ENCODE measurements around the gene DCHS1. TPM values are rescaled to one million over a fixed set of nuclear protein-coding genes. Genes with fewer than 3 reads are reported as not detected.

The DCHS1 gene
- total and polyA plus RNA-seq, 9 of the 15 experiments (the other 6 are each of a cell fraction or from before 2014, with no cell fraction given), result 0.04 to 0.49 (median 0.14) TPM; not detected in 2

DNA sequence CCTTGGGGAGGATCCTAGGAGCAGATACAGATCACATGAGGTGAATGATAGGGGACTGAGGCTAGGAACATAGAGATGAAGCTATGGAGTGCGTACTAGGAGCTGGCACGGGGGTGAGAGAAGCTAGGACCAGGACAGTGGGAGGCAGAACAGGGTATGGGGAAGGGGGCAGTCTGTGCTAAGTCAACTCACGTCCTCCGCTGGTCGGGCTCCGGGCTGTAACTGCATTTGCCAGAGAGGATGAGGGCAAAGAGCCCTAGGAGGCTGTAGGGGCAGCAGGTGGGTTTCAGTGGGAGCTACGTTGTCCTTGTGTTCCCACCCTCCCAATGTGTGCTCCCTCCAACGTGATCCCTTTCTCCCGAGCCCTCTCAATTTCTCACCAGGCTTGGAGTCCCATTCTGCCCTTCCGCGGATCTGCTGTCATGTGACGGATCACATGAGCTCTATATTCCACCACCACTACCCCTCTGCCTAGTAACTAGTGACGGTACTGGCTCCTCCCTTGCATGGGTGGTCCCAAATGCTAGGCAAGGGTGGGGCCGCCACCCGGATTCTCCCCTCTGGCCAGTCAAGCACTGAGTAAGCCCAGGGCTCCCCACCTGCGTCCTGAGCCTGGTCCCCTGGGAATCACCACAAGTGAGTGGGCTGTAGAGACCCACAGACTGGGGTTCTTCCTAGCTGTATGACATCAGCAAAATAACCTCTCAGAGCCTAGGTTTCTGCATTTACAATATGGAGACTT is 36.4 kb downstream of the DCHS1 start, which contains the start of gene TPP1 (continued):
- TF ChIP-seq, protein P1, sequence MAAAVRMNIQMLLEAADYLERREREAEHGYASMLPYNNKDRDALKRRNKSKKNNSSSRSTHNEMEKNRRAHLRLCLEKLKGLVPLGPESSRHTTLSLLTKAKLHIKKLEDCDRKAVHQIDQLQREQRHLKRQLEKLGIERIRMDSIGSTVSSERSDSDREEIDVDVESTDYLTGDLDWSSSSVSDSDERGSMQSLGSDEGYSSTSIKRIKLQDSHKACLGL (CRISPR knock-in tag; IDR thresholded peaks at IDR 0.05; ENCODE audit: borderline replicate concordance, poor library complexity, severe bottlenecking), result no peak
- TF ChIP-seq, protein P2, sequence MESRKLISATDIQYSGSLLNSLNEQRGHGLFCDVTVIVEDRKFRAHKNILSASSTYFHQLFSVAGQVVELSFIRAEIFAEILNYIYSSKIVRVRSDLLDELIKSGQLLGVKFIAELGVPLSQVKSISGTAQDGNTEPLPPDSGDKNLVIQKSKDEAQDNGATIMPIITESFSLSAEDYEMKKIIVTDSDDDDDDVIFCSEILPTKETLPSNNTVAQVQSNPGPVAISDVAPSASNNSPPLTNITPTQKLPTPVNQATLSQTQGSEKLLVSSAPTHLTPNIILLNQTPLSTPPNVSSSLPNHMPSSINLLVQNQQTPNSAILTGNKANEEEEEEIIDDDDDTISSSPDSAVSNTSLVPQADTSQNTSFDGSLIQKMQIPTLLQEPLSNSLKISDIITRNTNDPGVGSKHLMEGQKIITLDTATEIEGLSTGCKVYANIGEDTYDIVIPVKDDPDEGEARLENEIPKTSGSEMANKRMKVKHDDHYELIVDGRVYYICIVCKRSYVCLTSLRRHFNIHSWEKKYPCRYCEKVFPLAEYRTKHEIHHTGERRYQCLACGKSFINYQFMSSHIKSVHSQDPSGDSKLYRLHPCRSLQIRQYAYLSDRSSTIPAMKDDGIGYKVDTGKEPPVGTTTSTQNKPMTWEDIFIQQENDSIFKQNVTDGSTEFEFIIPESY (CRISPR knock-in tag; IDR thresholded peaks at IDR 0.05), result no peak
- TF ChIP-seq, protein P3, sequence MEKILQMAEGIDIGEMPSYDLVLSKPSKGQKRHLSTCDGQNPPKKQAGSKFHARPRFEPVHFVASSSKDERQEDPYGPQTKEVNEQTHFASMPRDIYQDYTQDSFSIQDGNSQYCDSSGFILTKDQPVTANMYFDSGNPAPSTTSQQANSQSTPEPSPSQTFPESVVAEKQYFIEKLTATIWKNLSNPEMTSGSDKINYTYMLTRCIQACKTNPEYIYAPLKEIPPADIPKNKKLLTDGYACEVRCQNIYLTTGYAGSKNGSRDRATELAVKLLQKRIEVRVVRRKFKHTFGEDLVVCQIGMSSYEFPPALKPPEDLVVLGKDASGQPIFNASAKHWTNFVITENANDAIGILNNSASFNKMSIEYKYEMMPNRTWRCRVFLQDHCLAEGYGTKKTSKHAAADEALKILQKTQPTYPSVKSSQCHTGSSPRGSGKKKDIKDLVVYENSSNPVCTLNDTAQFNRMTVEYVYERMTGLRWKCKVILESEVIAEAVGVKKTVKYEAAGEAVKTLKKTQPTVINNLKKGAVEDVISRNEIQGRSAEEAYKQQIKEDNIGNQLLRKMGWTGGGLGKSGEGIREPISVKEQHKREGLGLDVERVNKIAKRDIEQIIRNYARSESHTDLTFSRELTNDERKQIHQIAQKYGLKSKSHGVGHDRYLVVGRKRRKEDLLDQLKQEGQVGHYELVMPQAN (IDR thresholded peaks at IDR 0.05; ENCODE audit: borderline replicate concordance), result peak; percentile 96
- no peak for TF ChIP-seq CTCFL (IDR thresholded peaks at IDR 0.05; ENCODE audit: borderline replicate concordance, insufficient read depth, low read depth, low read length, poor library complexity, severe bottlenecking)
- TF ChIP-seq ZZZ3 (IDR thresholded peaks at IDR 0.05), result no peak
- TF ChIP-seq ETV6 (IDR thresholded peaks at IDR 0.05; ENCODE audit: borderline replicate concordance in 1 of 2, low read depth in 2 of 2, low read length in 1 of 2), result no peak
- TF ChIP-seq ETV6 (CRISPR knock-in tag; IDR thresholded peaks at IDR 0.05; ENCODE audit: borderline replicate concordance), result no peak
- TF ChIP-seq MXI1 (IDR thresholded peaks at IDR 0.05; ENCODE audit: low read depth, low read length), result no peak
- no peak for TF ChIP-seq NR1H2 (CRISPR knock-in tag; IDR thresholded peaks at IDR 0.05)
- no peak for TF ChIP-seq ILF3 (IDR thresholded peaks at IDR 0.05; ENCODE audit: borderline replicate concordance)
- TF ChIP-seq CEBPZ (IDR thresholded peaks at IDR 0.05; ENCODE audit: borderline replicate concordance, low read depth, low read length), result no peak
- TF ChIP-seq MNT (conservative IDR thresholded peaks at IDR 0.05), result peak; percentile 19 to 66; a peak in 3 of 4 replicates

Measured in K562 (cell line).